Fibroblast of villous mesenchyme (primary cell): ENCODE results near the gene HEPN1. TPM values are rescaled to one million over a fixed set of nuclear protein-coding genes. Genes with fewer than 3 reads are reported as not detected.

Experiments
- DNase-seq: peaks from one replicate; pipeline ENCODE4 v3.0.0-alpha.2; 2010; ENCODE audit warnings: low read depth
- H3K4me3 ChIP-seq: 2 replicates; pipeline ENCODE4 v1.5.1; 2011; ENCODE audit warnings: low read depth, mild to moderate bottlenecking, low read length
- total RNA-seq: library from RNA; depleted of rRNA; stranded (reverse); fragments of >200 nt; gene quantifications from 2 replicates; pipeline ENCODE4 v1.2.3, GENCODE V29; 2012
- TF ChIP-seq, protein P1 (sequence below): IDR thresholded peaks from 2 replicates; pipeline ENCODE4 v1.5.1; 2012; ENCODE audit warnings: low read depth, mild to moderate bottlenecking, low read length; ENCODE audit not compliant: insufficient read depth

The HEPN1 gene
- total RNA-seq, 1 donor, result not detected

DNA sequence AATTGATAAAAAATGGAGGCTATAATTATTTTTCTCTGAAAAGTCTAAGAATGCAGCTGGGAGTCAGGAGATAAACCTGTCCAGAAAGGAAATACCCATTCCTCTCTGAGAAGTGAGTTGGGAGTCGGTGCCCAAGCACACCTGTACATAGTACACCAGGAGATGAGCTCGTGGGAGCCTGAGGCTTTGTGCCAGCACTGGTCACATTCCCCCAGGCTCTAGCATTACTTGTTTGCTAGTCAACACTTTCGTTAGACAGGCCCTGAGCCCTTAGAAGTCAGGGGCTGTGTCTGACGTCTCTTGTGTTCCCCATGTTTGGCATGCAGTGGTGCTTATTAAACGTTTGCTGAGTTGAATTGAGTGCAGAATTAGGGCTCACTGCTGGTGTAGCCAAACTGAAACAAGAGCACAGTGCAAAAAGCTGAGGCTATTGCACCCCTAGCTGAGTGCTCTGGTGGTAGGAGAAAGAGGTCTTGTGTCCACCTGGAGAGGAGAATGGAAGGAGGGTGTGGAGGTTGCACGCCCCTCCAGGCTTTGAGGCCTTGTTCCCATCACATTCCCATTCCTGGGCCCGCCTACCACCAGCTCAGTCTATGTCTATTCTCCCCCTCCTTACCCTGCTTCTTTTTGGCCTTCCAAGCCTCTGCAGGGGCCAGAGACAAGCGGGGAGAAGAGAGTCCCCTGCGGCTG is 28.2 kb upstream of the HEPN1 start:
- no peak overlapping the region for H3K4me3 ChIP-seq
- no peak for DNase-seq
- TF ChIP-seq, protein P1, sequence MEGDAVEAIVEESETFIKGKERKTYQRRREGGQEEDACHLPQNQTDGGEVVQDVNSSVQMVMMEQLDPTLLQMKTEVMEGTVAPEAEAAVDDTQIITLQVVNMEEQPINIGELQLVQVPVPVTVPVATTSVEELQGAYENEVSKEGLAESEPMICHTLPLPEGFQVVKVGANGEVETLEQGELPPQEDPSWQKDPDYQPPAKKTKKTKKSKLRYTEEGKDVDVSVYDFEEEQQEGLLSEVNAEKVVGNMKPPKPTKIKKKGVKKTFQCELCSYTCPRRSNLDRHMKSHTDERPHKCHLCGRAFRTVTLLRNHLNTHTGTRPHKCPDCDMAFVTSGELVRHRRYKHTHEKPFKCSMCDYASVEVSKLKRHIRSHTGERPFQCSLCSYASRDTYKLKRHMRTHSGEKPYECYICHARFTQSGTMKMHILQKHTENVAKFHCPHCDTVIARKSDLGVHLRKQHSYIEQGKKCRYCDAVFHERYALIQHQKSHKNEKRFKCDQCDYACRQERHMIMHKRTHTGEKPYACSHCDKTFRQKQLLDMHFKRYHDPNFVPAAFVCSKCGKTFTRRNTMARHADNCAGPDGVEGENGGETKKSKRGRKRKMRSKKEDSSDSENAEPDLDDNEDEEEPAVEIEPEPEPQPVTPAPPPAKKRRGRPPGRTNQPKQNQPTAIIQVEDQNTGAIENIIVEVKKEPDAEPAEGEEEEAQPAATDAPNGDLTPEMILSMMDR, result no peak

DNA sequence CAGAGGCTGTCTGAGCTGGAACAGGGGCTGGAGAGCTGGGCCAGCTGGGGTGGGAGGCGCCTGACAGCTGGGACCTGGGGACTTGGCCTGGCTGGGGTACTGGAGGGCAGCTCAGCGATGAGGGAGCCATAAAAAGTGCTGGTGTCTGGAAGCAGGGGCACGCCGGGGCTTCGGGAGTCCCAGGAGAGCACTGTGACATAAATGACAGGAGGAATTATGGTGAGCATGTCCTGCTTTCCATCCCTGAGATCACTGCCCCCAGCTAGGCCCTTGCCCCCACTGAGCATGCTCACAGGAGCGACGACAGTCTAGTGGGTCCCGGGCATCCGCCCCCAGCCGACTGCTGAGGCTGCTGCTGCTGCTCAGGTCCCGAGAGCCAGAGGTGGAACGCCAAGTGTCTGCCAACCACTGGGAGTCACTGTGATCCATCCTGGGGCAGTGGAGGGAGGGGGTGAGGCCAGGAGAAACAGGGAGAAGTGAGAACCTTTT is 27.6 kb upstream of the HEPN1 start:
- TF ChIP-seq, protein P1, result no peak
- H3K4me3 ChIP-seq, result no peak overlapping the region
- no peak for DNase-seq

DNA sequence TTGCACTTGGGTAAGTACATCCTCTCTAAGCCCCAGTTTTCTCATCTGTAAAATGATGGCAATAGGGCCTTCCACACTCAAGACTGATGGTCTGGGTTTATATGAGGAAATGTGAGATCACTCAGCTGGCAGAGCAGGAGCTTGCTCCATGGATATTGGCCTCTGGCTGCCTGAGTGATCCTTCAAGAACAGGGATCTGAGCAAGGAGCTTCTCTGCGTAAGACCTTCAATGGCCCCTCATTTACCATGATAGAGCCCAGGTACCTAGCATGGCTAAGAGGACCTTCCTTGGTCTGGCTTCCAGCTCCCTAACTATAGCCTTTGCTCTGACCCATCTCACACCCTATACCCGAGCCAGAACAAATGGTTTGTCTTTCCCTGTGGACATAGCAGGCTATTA is 26.9 kb upstream of the HEPN1 start:
- TF ChIP-seq, protein P1, result no peak
- no peak overlapping the region for H3K4me3 ChIP-seq
- DNase-seq, result no peak

DNA sequence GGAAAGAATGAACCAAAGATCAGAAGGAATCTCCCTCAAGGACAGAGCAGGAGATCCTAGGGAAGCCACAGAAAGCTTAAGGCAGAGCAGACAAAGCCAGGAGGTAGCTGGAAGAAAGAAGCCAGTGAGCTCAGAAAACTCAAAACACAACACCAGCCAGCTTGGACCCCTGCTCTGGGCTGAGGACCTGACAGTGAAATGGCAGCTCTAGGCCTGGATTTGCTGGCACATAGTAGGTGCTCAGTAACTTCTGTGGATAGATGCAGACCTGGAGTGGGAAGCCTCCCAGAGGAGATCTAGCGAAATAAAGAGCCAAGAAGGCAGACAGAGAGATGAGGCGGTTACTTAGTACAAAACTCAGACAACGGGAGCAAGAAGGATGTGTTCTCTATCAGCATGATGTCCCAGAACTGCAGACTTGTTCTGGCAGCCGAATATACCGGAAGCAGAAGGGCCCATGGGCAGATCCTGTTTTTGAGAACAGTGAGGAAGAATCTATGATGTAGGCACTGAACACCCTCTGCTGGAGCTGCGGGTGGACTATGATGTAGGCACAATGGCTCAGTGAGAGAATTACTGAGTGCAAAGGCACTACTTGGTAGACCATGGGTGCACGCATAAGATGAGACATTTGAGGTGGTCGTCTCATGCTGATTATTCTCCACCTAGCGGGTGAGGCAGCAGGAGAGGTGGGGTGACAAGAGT is 26.1 kb upstream of the HEPN1 start:
- TF ChIP-seq, protein P1, result no peak
- H3K4me3 ChIP-seq, result no peak overlapping the region
- DNase-seq, result no peak

DNA sequence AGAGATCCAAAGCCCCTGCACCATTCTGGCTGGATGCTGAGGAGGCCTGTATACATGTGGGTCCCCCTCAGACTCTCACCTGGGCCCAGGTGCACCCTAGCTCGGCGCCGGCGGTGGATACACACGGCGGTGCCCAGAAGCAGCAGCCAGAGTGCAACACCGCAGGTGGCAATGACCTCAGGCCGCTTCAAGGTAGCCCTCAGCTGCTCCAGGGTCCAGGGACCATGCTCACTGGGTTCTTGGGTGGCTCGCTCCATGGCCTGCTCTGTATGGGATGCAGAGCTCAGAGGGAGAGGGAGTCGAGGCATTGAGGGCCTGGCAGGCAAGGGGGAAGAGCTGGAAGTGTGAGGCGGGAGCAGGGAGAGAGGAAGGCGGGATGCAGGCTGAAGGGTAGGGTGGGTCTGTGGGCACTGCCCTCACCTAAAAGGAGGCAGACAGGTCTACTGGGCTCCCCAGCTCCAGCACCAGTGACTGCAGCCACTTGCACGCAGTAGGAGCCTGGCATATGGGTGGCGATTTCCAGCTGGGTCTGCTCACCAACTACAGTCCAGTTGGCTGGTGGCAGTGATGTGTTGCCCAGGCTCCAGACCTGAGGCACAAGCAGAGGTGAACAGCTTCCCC is 25.2 kb upstream of the HEPN1 start:
- TF ChIP-seq, protein P1, result no peak
- H3K4me3 ChIP-seq, result no peak overlapping the region
- DNase-seq, result no peak

DNA sequence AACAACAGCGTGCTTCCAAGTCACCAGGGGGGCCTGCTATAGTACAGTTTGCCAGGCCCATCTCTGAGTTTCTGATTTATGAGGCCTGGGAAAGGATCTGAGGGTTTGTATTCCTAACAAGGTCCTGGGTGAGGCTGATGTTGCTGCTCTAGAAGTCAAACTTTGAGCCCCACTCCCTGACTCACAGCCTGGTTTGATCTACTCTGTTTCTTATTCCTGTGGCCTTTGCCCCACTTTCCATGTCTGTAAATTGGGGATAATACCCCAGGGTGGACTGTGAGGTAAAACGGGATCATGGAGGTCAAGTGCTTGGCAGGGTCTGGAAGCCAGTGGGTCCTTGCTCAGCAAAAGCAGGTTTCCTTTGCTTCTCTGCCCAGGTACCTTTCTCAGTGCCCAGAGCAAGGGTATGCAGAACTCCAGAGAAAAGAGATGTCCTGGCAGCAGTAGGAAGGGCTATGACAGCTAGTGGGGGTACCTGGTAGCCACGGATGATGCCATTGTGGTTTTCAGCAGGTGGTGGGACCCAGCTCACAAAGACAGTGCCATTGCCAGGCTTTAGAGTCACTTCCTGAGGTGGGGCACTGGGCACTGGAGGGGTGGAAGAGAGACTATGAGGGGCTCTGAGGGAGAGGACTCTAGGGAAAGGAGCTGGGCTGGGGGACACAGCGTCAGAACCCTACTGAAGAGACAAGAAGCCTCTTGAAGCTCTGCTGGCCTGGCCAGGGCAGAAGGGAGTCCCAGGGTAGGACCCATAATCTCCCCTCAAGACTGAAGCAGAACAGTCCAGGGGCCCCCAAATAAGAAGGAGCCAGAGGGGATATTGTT is 24.2 kb upstream of the HEPN1 start:
- no peak overlapping the region for H3K4me3 ChIP-seq
- TF ChIP-seq, protein P1, result no peak
- no peak for DNase-seq
